ENCODE results near the gene IFITM5. TPM values are rescaled to one million over a fixed set of nuclear protein-coding genes. Genes with fewer than 3 reads are reported as not detected.

Gene IFITM5
- total RNA-seq, 1 experiment from 2014 or later, result not detected

- Histone ChIP-seq H2AK5ac (ENCODE audit: insufficient read length, low read length) (no peak overlapping the region), H4K5ac (ENCODE audit: insufficient read length, low read depth, low read length) (no peak overlapping the region), H2BK5ac (ENCODE audit: insufficient read length, low read length) (no peak overlapping the region), H3K23me2 (ENCODE audit: insufficient read length, low read depth, low read length, poor library complexity, severe bottlenecking) (peaks cover 2% of the 10 kb centered on the region), H4K91ac (ENCODE audit: insufficient read length, low read depth, low read length) (no peak overlapping the region), H3K79me2 (ENCODE audit: insufficient read depth, low read length) (no peaks in the 10 kb centered on the region), H2AFZ (ENCODE audit: low read length) (no peak overlapping the region), H3K23ac (ENCODE audit: insufficient read length, low read depth, low read length) (no peak overlapping the region), H2BK15ac (ENCODE audit: low read depth, low read length) (no peak overlapping the region), H3K4me1 (ENCODE audit: insufficient read depth, low read length) (peaks cover 15% of the 10 kb centered on the region; the same call in 1 of the 2 replicates), H3K9ac (ENCODE audit: extremely low read depth, insufficient read length, low read length) (no peak overlapping the region), H3K27ac (ENCODE audit: insufficient read length, low read depth, low read length) (peak overlapping the region; percentile 86), H3K56ac (ENCODE audit: insufficient read length, low read depth, low read length) (peak overlapping the region; percentile 9), H3K14ac (ENCODE audit: insufficient read depth, low read length) (no peak overlapping the region), H3K79me1 (ENCODE audit: insufficient read depth, low read depth, low read length, poor library complexity, severe bottlenecking) (no peaks in the 10 kb centered on the region), H3K4me2 (ENCODE audit: insufficient read depth, insufficient read length, low read length) (peak overlapping the region; percentile 40), H3K9me3 (ENCODE audit: control insufficient read depth, low read depth, low read length) (no peaks in the 10 kb centered on the region), H4K20me1 (ENCODE audit: control insufficient read depth, insufficient read depth, insufficient read length) (no peaks in the 10 kb centered on the region), H2BK20ac (ENCODE audit: low read depth, low read length, poor library complexity, severe bottlenecking) (no peak overlapping the region), H4K8ac (replicated peaks; ENCODE audit: insufficient read length, low read depth, low read length) (no peak overlapping the region), H3K27me3 (ENCODE audit: insufficient read depth, low read length) (no peaks in the 10 kb centered on the region), H3K4ac (ENCODE audit: low read depth, low read length) (no peak overlapping the region), H3T11ph (ENCODE audit: low read length) (no peak overlapping the region), H2BK120ac (ENCODE audit: low read depth, low read length, poor library complexity, severe bottlenecking) (no peak overlapping the region), H3K18ac (ENCODE audit: insufficient read length, low read depth, low read length) (peak overlapping the region; percentile 6), H2BK12ac (ENCODE audit: insufficient read length, low read depth, low read length) (peak overlapping the region; percentile 7)
- H3K27me3 Mint-ChIP-seq (ENCODE audit: low read depth), result no peaks in the 10 kb centered on the region
- H3K4me1 Mint-ChIP-seq, result peaks cover 59 to 71% of the 10 kb centered on the region in 2 experiments
- H3K4me3 Mint-ChIP-seq, result peak overlapping the region in 1 of 2 experiments; percentile 60; a peak in 3 of 5 replicates
- peaks cover 2 to 10% of the 10 kb centered on the region in 2 experiments; a peak in 3 of 5 replicates for H3K9me3 Mint-ChIP-seq
- no peak; the same call in 2 of the 3 replicates for TF ChIP-seq CTCF (conservative IDR thresholded peaks at IDR 0.05)
- peak overlapping the region; percentile 90 to 96 (median 91) for H3K27ac Mint-ChIP-seq
- no peak for DNase-seq
- H3K36me3 Mint-ChIP-seq (ENCODE audit: insufficient read depth in 1 of 3, low read depth in 3 of 3), result peaks cover 0 to 10% (median 9%) of the 10 kb centered on the region in 3 experiments; a peak in 6 of 7 replicates
- no CpG with 5 or more reads among the region's 10 CpGs for WGBS (ENCODE audit: extremely low coverage, insufficient read length, low lambda C conversion rate)
These were observed 6.5 kb upstream of the IFITM5 start for GRCh38 chr11:305844-306211.
